GM23248 (cell line): Measurements from ENCODE around the gene CCNY.

Experiments
- EZH2 ChIP-seq: fragments of 200-600 bp; sonication (generic); IDR thresholded peaks from 2 replicates; pipeline ENCODE4 v1.6.1; 2018; ENCODE audit warnings: antibody characterized with exemption, mild to moderate bottlenecking; ENCODE audit not compliant: insufficient read depth, poor library complexity, severe bottlenecking
- EZH2phosphoT487 ChIP-seq: fragments of 200-600 bp; sonication (generic); IDR thresholded peaks from 2 replicates; pipeline ENCODE4 v1.6.1; 2018; ENCODE audit warnings: antibody characterized with exemption, moderate library complexity, mild to moderate bottlenecking, low read depth; ENCODE audit not compliant: insufficient read depth

DNA sequence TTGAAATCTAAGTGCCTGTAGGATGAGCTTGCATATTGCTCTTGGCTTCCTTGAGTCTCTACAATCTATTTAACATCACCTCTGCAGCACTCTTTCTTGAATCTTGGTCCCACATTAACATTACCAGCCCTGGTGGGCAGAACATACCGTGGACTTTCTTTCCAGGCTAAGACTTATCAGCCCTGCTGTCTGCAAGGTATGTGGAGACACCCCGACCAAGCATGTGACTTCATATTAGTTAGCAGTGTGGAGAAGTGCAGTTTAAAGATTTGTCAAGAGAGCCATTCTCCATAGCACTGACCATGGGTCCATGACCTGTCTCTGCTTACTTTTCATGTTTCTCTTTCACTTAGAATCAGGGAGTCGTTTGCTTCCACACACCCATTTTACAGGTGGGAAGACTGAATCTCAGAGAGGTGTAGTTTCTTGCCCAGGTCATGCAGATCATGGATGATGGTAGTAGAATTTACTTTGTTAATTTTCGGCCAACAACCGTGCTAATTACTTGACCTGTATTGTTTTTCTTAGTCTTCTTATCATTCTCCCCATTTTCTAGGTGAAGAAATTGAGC, 6.0 kb downstream of the CCNY start:
- no peak for TF ChIP-seq EZH2phosphoT487
- TF ChIP-seq EZH2 = no peak
